Fibroblast of lung (primary cell): Measurements from ENCODE around the gene GCG. TPM values are rescaled to one million over a fixed set of nuclear protein-coding genes. Genes with fewer than 3 reads are reported as not detected.

ENCODE experiments used
- DNase-seq, 2 donors: peaks; one replicate each; pipeline versions ENCODE4 v3.0.0 to v3.0.0-alpha.2; 2010; ENCODE audit warnings: low read depth in 2 of 2
- H2AFZ ChIP-seq: 2 replicates; pipeline ENCODE4 v1.5.1; 2012; ENCODE audit warnings: low read length, control low read depth, inconsistent platforms
- H3K27ac ChIP-seq: 2 replicates; pipeline ENCODE4 v1.5.1; 2011; ENCODE audit warnings: low read length, control low read depth; ENCODE audit not compliant: insufficient read depth
- H3K27me3 ChIP-seq: 2 replicates; pipeline ENCODE4 v1.5.1; 2011; ENCODE audit warnings: mild to moderate bottlenecking, low read length; ENCODE audit not compliant: control insufficient read depth, insufficient read depth
- H3K36me3 ChIP-seq: 2 replicates; pipeline ENCODE4 v1.5.1; 2011; ENCODE audit warnings: low read length; ENCODE audit not compliant: control insufficient read depth, insufficient read depth
- H3K4me1 ChIP-seq: 2 replicates; pipeline ENCODE4 v1.5.1; 2011; ENCODE audit warnings: low read length; ENCODE audit not compliant: control insufficient read depth, insufficient read depth; ENCODE audit errors: extremely low read depth
- H3K4me2 ChIP-seq: 2 replicates; pipeline ENCODE4 v1.5.1; 2011; ENCODE audit warnings: low read length, control low read depth; ENCODE audit not compliant: insufficient read depth; ENCODE audit errors: extremely low read depth
- H3K4me3 ChIP-seq, 4 experiments: fragments of 200-600 bp in 1 of 4; sonication (generic) in 1 of 4; replicated peaks in 1 of 4; 2 replicates each; pipeline ENCODE4 v1.5.1; 2011 to 2016; ENCODE audit warnings: low read length in 4 of 4, low read depth in 3 of 4, mild to moderate bottlenecking in 3 of 4, control low read depth in 2 of 4, inconsistent platforms in 1 of 4, mixed read lengths in 1 of 4; ENCODE audit not compliant: insufficient read depth in 1 of 4; ENCODE audit errors: control extremely low read depth in 1 of 4
- H3K79me2 ChIP-seq: 2 replicates; pipeline ENCODE4 v1.5.1; 2012; ENCODE audit warnings: mild to moderate bottlenecking, low read length, inconsistent platforms; ENCODE audit not compliant: control insufficient read depth, insufficient read depth
- H3K9ac ChIP-seq: 2 replicates; pipeline ENCODE4 v1.5.1; 2011; ENCODE audit warnings: mild to moderate bottlenecking, low read length, control low read depth; ENCODE audit not compliant: insufficient read depth
- H3K9me3 ChIP-seq: 2 replicates; pipeline ENCODE4 v1.5.1; 2012; ENCODE audit warnings: low read depth, low read length; ENCODE audit not compliant: control insufficient read depth, insufficient read depth
- H4K20me1 ChIP-seq: 2 replicates; pipeline ENCODE4 v1.5.1; 2011; ENCODE audit warnings: low read length; ENCODE audit not compliant: control insufficient read depth, insufficient read depth; ENCODE audit errors: extremely low read depth
- EZH2 ChIP-seq: IDR thresholded peaks from 2 replicates; pipeline ENCODE4 v1.5.1; 2012; ENCODE audit warnings: low read length, control low read depth, mild to moderate bottlenecking; ENCODE audit errors: missing control alignments
- polyA plus RNA-seq, 2 donors: library from polyadenylated mRNA; depleted of rRNA in 1 of 2; stranded (reverse) in 1 of 2; unstranded in 1 of 2; fragments of >200 nt; gene quantifications; 2 replicates each; pipeline ENCODE4 v1.2.1, GENCODE V29; 2011 to 2012; ENCODE audit warnings: missing spikeins in 1 of 2
- total RNA-seq: library from RNA; depleted of rRNA; stranded (reverse); fragments of >200 nt; gene quantifications from 2 replicates; pipeline ENCODE4 v1.2.1, GENCODE V29; 2014
- TF ChIP-seq, protein P1 (sequence below), 2 donors: IDR thresholded peaks in 1 of 2; conservative IDR thresholded peaks in 1 of 2; 1 replicate in 1 of 2; 2 replicates in 1 of 2; pipeline ENCODE4 v1.5.1; 2011 to 2012; ENCODE audit warnings: low read length in 2 of 2, control low read depth in 1 of 2, inconsistent platforms in 1 of 2, low read depth in 1 of 2, mild to moderate bottlenecking in 1 of 2

Gene GCG
- total and polyA plus RNA-seq, 2 donors (not counting 1 experiment from before 2014, with no cell fraction given) = not detected

DNA sequence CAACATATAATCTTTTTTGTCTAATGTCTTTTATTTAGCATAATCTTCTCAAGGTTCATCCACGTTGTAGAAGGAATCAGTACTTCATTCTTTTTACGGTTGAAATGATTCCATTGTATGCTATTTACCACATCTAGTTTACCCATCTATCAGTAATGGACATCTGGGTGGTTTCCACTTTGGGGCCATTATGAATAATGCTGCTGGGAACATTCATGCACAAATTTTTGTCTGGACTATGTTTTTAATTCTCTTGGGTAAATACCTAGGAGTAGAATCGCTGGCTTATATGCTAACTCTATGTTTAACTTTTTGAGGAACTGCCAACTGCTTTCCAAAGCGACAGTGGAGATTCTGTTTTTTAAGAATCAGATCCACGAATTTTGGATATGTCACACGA, 7.4 kb upstream of the GCG start:
- Histone ChIP-seq H3K9me3 (no peaks in the 10 kb centered on the region), H3K9ac (no peak overlapping the region), H4K20me1 (no peaks in the 10 kb centered on the region), H3K79me2 (no peaks in the 10 kb centered on the region), H3K27ac (no peak overlapping the region), H3K27me3 (no peaks in the 10 kb centered on the region), H3K4me2 (no peak overlapping the region), H3K36me3 (no peaks in the 10 kb centered on the region), H2AFZ (no peak overlapping the region), H3K4me1 (no peaks in the 10 kb centered on the region), H3K4me3 (no peak overlapping the region)
- TF ChIP-seq, protein P1, sequence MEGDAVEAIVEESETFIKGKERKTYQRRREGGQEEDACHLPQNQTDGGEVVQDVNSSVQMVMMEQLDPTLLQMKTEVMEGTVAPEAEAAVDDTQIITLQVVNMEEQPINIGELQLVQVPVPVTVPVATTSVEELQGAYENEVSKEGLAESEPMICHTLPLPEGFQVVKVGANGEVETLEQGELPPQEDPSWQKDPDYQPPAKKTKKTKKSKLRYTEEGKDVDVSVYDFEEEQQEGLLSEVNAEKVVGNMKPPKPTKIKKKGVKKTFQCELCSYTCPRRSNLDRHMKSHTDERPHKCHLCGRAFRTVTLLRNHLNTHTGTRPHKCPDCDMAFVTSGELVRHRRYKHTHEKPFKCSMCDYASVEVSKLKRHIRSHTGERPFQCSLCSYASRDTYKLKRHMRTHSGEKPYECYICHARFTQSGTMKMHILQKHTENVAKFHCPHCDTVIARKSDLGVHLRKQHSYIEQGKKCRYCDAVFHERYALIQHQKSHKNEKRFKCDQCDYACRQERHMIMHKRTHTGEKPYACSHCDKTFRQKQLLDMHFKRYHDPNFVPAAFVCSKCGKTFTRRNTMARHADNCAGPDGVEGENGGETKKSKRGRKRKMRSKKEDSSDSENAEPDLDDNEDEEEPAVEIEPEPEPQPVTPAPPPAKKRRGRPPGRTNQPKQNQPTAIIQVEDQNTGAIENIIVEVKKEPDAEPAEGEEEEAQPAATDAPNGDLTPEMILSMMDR (conservative IDR thresholded peaks at IDR 0.05 in 1 of 2, IDR thresholded peaks at IDR 0.05 in 1 of 2; ENCODE audit: low read depth in 1 of 2, low read length in 2 of 2) = no peak
- TF ChIP-seq EZH2 = no peak
- DNase-seq = no peak

GRCh38 chr2:162156149-162156548, 4.1 kb upstream of the GCG start:
- Histone ChIP-seq H3K4me2 (no peak overlapping the region), H3K4me3 (no peak overlapping the region), H3K79me2 (no peaks in the 10 kb centered on the region), H3K9ac (no peak overlapping the region), H3K9me3 (no peaks in the 10 kb centered on the region), H4K20me1 (no peaks in the 10 kb centered on the region), H3K27me3 (no peaks in the 10 kb centered on the region), H2AFZ (no peak overlapping the region), H3K36me3 (no peaks in the 10 kb centered on the region), H3K4me1 (no peaks in the 10 kb centered on the region), H3K27ac (no peak overlapping the region)
- no peak for TF ChIP-seq EZH2
- TF ChIP-seq, protein P1 (conservative IDR thresholded peaks at IDR 0.05 in 1 of 2, IDR thresholded peaks at IDR 0.05 in 1 of 2; ENCODE audit: low read depth in 1 of 2, low read length in 2 of 2) = no peak
- DNase-seq = no peak

DNA sequence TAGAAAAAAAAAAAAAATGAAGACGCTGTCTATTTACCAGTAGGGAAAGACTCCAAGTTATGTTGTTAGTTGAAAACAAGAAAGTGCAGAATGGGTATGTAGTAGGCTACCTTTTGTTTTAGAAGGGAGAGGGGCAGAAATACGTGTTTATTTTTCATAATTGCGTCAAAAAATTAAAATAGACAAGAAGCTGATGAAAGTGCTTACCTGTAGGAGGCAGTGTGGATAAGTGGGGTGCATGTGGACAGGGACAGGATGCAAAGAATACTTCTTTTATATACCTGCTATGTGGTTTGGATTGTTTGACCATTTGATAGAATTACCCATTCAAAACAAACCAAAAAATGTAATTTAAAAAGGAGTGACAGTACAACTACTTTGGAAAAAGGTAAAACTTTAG, 3.0 kb upstream of the GCG start:
- no peaks in the 10 kb centered on the region for H3K27me3 ChIP-seq
- H3K36me3 ChIP-seq = no peaks in the 10 kb centered on the region
- no peak overlapping the region for H3K27ac ChIP-seq
- H3K4me3 ChIP-seq = no peak overlapping the region
- TF ChIP-seq, protein P1 (conservative IDR thresholded peaks at IDR 0.05 in 1 of 2, IDR thresholded peaks at IDR 0.05 in 1 of 2; ENCODE audit: low read depth in 1 of 2, low read length in 2 of 2) = no peak
- no peak for TF ChIP-seq EZH2
- no peaks in the 10 kb centered on the region for H3K79me2 ChIP-seq
- no peak overlapping the region for H3K9ac ChIP-seq
- no peaks in the 10 kb centered on the region for H3K4me1 ChIP-seq
- H3K4me2 ChIP-seq = no peak overlapping the region
- H2AFZ ChIP-seq = no peak overlapping the region
- H3K9me3 ChIP-seq = no peaks in the 10 kb centered on the region
- no peak for DNase-seq
- no peaks in the 10 kb centered on the region for H4K20me1 ChIP-seq
